ENCODE measurements around the gene TMEM141.
"Not testable (repeated sequence)": the region's sequence is repeated elsewhere in the genome, so short reads cannot be mapped to it uniquely, and the experiment has no call there.

TMEM141 gene

DNA sequence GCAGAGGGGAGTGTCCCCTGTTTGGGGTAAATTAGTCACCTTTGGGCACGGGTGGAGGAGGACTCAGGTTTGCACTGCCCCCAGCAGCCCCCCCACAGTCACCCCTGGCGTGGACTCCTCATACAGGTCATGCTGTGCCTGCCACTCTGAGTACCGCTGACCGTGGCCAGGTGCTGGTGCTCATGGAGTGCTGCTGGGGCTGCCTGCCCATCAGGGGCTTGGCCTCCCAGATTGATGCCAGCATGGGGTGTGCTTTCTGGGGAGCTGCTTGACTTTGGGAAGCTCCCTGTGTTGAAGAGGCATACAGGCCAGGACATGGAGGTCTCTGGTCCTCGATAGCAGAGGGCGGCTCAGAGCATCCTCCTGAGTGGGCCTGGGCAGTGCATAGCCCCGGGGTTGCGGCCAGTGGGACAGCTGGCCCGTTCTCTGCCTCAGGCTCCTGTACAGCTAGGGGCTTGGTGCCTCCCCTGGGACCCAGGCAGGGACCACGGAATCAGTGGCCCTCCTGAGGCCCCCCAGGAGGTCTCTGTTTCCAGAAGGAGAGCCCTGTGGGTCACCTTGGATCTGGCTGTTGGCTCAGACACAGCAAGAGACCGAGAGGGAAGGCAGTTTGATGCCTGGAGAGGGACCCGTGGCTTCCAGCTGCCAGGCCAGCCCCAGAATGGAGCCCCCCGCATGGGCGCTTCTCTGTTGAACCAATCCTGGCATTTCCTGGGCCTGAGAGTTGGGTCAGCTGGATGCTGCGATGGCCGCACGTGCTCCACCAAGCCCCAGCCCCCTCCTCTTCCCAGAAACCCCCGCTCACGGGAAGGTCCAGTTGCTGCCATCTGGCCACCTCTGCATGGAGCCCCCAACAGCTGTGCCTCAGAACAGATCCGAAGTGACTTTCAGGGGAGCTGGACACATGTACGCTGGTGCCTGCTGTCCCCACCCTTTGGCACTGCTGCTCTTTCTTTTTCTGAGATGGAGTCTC lies 45.1 kb downstream of the TMEM141 start:
- no peak for DNase-seq

DNA sequence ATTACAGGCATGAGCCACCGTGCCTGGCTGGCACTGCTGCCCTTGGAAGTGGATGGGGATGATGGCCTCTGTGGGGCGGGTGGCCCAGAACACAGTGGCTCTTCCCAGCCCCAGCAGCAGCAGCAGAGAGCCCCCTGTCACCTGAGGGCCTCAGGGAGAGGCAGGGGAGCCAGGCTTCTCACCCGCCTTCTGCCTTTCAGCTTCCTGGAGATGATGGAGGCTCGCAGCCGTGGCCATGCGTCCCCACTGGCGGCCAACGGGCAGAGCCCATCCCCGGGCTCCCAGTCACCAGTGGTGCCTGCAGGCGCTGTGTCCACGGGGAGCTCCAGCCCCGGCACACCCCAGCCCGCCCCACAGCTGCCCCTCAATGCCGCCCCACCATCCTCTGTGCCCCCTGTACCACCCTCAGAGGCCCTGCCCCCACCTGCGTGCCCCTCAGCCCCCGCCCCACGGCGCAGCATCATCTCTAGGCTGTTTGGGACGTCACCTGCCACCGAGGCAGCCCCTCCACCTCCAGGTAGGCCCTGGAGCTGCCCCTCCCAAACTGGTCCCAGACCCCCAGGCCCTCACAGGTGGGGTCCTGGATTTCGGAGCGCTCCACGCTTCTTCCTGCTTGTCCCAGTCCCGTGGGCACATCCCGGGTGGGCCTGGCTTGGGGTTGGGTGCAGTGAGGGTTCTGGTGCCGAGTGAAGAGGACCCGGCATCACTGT lies 46.2 kb downstream of the TMEM141 start:
- DNase-seq: no peak

DNA sequence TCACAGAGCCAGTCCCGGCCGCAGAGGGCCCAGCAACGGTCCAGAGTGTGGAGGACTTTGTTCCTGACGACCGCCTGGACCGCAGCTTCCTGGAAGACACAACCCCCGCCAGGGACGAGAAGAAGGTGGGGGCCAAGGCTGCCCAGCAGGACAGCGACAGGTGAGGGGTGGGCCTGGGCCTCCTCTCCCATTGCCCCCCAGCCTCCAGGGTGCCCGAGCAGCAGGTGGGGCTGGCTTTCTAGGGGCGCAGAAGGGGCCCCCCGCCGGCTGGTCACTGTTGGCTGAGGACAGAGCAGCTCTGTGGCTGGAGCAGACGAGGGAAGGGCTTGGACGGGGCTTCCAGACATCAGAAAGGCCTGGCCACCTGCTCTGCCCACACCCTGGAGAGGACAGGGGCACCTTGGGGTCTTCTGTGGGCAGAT lies 46.7 kb downstream of the TMEM141 start:
- not testable (repeated sequence) for DNase-seq

- DNase-seq: no peak
Observed at GRCh38 chr9:136838314-136839228, 47.4 kb downstream of the TMEM141 start.

- DNase-seq: no peak
Observed at GRCh38 chr9:136839229-136840139, 48.3 kb downstream of the TMEM141 start.

DNA sequence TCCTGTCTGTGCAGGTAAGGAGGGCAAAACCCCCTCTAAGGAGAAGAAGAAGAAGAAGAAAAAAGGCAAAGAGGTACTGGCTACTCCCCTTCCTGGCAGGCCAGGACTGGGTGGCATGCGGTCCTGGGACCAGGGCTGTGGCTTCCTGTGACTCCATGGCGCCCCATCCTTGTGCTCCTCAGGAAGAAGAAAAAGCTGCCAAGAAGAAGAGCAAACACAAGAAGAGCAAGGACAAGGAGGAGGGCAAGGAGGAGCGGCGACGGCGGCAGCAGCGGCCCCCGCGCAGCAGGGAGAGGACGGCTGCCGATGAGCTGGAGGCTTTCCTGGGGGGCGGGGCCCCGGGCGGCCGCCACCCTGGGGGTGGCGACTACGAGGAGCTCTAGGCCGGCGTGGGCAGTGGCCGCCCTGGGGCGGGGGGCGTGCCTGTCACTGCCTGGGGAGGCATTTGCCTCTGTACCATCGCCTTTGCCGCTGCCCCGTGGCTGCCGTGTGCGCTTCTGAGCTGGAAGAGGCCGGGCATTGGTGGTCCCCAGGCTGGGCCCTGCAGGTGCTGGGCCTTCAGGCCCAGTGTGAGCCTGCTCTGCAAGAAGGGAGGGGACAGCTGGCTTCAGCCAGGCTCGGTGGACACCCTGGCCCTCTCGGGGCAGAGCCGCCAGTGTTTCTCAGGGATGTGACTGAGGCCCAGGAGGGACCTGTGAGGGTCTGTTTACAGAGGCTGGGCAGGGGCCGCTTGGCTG lies 49.2 kb downstream of the TMEM141 start:
- peak; percentile 37 for DNase-seq

- DNase-seq: peak; percentile 87
Observed at GRCh38 chr9:136840877-136841645, 49.9 kb downstream of the TMEM141 start.

DNA sequence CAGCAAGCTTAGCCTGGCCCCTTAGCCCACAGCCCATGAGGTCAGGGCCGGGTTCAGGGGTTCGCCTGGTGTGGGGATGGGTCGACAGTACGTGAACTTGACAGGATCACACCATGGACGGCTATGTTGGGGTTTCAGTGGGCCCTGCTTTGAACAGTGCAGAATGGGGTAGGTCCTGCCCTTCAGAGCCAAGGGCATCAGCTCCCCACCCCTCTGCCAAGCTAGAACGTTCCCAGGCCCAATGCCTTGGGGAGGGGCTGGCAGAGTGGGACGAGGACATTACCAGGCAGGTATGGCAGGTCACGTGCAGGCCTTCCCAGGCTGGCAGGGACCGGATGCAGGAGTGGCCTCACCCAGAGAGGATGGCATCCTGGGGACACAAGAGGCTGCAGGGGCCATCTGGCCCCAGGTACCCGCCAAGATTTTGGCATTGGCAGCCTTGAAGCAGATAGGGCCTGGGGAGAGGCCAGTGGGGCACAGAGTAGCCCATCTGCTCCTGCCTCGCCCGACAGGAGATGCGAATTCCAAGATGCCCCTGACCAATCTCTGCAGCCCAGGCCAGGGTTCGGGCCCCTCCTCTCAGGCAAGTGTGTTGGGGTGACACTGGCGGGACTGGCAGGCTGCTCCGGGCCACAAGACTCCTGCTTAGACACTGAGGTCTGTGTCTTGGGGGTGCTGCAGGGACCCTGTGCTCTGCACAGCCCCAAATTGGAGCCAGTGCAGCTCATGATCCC lies 50.7 kb downstream of the TMEM141 start:
- DNase-seq: peak; percentile 49

DNA sequence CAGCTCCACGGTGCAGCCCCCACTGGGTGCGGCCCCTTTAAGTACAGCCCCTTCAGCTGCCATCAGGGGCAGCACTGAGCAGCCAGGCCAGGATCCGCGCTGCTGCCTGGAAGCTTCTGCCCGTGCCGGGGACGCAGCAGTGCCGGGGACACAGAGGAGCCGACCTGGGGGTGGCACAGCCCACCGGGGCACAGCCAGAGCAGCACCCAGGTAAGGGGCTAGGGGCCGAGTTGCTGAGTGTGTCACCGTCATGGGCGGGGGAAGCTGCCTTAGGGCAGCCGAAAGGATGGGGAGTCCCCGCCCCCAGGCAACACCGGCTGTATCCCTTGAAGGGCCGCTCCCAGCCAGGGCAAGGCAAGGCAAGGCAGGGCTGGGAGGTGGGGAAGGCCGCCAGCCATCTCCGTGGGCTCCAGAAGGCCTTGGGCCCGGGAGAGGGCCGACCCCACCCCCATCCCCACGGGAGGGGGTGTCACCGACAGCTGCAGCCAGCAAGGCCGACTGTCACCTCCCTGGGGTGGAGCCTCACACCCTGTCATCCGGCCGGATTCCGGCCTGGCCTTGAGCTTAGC lies 51.3 kb downstream of the TMEM141 start, which contains the start of gene AJM1:
TSS of gene AJM1 (plus strand) at position 99 of the 569 bp plus-strand sequence. CDS start 1,937 bp downstream, outside the sequence.
- peak; percentile 85 for DNase-seq
